A549 treated with GW870086 at 1 μM for 4 hours (cell line): ENCODE measurements around the gene EIF4EBP3. TPM values are rescaled to one million over a fixed set of nuclear protein-coding genes. Genes with fewer than 3 reads are reported as not detected.

Experiments
- total RNA-seq: library from RNA; stranded (reverse); fragments of 200-300 nt; extraction: Qiagen RNA extraction; gene quantifications from 5 replicates; pipeline ENCODE4 v1.2.3, GENCODE V29; 2022; ENCODE audit warnings: low read depth

EIF4EBP3 gene
- total RNA-seq: 1.1 to 3.0 TPM (median 2.1 TPM) in 5 replicates

GRCh38 chr5:140547508-140548299 lies at the start of gene EIF4EBP3:
Gene EIF4EBP3, plus strand, starts transcription at chr5:140547662. Its CDS starts 76 bp downstream, at chr5:140547738.

GRCh38 chr5:140557136-140557805 lies 9.8 kb downstream of the EIF4EBP3 start, which contains the start of gene SRA1:
Gene SRA1, minus strand, starts transcription at chr5:140557473. Its CDS starts 21 bp downstream, at chr5:140557452.

DNA sequence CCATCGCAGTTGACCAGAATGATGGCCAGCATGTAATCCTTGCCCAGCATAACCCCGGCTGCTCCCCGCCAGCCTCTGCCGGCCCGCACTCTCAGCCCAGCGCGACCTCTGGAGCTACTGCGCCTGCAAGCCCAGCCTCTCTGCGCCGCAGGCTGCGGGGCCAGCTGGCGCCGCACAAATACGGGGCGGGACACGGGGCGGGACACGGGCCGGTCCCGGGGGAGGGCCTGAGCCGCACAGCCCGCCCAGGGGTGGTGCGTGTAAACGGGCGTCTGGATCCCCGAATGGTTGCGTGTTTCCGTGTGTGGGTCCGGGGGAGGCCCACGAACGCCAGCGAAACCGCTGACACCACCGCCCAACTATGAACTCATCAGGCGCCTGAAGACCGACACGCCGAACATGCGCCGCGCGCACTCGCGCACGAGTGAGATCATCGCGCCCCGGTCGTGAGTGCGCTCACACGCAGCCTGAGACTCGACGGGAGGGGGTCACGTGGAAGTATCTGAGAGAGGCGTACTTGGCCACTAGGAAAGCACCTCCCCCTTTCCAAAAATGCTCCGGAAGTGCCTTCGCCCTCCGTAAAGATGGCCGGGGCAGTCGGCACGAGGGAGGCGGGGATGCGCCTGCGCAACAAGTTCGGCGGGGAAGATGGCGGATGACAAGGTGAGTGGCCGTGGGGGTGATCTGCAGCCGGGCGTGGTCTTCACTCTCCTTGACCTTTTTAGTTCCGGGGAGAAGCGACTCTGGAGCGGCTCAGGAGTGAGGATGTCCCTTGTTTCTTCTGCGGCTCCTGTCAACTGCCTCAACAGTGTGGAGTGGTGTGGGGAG lies 16.9 kb downstream of the EIF4EBP3 start, which contains the start of the genes APBB3 and SLC35A4:
Gene APBB3 (minus strand): TSS at position 403 of the 828 bp plus-strand sequence. CDS start 353 bp downstream, at position 50.
Gene SLC35A4 (plus strand): TSS at position 633 of the 828 bp plus-strand sequence. CDS start 2,342 bp downstream, outside the sequence.

Other genes with a start within 250 kb of the EIF4EBP3 start
- 89.8 to 116 TPM (median 93.0 TPM) in 5 replicates for gene PFDN1, start 244.6 kb upstream of the EIF4EBP3 start, total RNA-seq
- gene HBEGF, start 201.1 kb upstream of the EIF4EBP3 start, total RNA-seq: 5.2 to 6.3 TPM (median 5.7 TPM) in 5 replicates
- 0.09 to 0.18 TPM (median 0.10 TPM) in 3 of 5 replicates, not detected in the others for gene SLC4A9, start 187.5 kb upstream of the EIF4EBP3 start, total RNA-seq
- 41.9 to 54.7 TPM (median 52.8 TPM) in 5 replicates for gene ANKHD1, start 145.8 kb upstream of the EIF4EBP3 start, total RNA-seq
- 35.0 to 47.4 TPM (median 44.6 TPM) in 5 replicates for gene SRA1, start 9.8 kb downstream of the EIF4EBP3 start, total RNA-seq
- gene APBB3, start 16.9 kb downstream of the EIF4EBP3 start, total RNA-seq: 5.2 to 6.8 TPM (median 5.5 TPM) in 5 replicates
- gene SLC35A4, start 17.2 kb downstream of the EIF4EBP3 start, total RNA-seq: 70.9 to 80.3 TPM (median 77.6 TPM) in 5 replicates
- 3.0 to 4.8 TPM (median 4.6 TPM) in 5 replicates for gene CD14, start 85.5 kb downstream of the EIF4EBP3 start, total RNA-seq
- gene TMCO6, start 91.8 kb downstream of the EIF4EBP3 start, total RNA-seq: 9.1 to 14.6 TPM (median 12.8 TPM) in 5 replicates
- 110 to 128 TPM (median 113 TPM) in 5 replicates for gene NDUFA2, start 100.0 kb downstream of the EIF4EBP3 start, total RNA-seq
- 82.9 to 107 TPM (median 88.8 TPM) in 5 replicates for gene IK, start 100.2 kb downstream of the EIF4EBP3 start, total RNA-seq
- gene WDR55, start 117.2 kb downstream of the EIF4EBP3 start, total RNA-seq: 27.1 to 30.4 TPM (median 30.0 TPM) in 5 replicates
- gene DND1, start 125.9 kb downstream of the EIF4EBP3 start, total RNA-seq: 0.37 to 0.97 TPM (median 0.64 TPM) in 5 replicates
- 73.2 to 85.5 TPM (median 78.1 TPM) in 5 replicates for gene HARS1, start 143.7 kb downstream of the EIF4EBP3 start, total RNA-seq
- 33.2 to 42.4 TPM (median 37.4 TPM) in 5 replicates for gene HARS2, start 143.8 kb downstream of the EIF4EBP3 start, total RNA-seq
- 80.6 to 110 TPM (median 84.5 TPM) in 5 replicates for gene ZMAT2, start 152.8 kb downstream of the EIF4EBP3 start, total RNA-seq
- gene PCDHA1, start 238.5 kb downstream of the EIF4EBP3 start, total RNA-seq: 0.09 to 0.18 TPM (median 0.15 TPM) in 5 replicates
- 0.06 to 0.10 TPM (median 0.07 TPM) in 3 of 5 replicates, not detected in the others for gene PCDHA2, start 247.2 kb downstream of the EIF4EBP3 start, total RNA-seq